Fibroblast of skin of right biceps (primary cell): ENCODE data around the gene YJEFN3.

Experiments used
- DNase-seq: peaks from one replicate; pipeline ENCODE4 v3.0.0-alpha.2; 2013

Gene YJEFN3

DNA sequence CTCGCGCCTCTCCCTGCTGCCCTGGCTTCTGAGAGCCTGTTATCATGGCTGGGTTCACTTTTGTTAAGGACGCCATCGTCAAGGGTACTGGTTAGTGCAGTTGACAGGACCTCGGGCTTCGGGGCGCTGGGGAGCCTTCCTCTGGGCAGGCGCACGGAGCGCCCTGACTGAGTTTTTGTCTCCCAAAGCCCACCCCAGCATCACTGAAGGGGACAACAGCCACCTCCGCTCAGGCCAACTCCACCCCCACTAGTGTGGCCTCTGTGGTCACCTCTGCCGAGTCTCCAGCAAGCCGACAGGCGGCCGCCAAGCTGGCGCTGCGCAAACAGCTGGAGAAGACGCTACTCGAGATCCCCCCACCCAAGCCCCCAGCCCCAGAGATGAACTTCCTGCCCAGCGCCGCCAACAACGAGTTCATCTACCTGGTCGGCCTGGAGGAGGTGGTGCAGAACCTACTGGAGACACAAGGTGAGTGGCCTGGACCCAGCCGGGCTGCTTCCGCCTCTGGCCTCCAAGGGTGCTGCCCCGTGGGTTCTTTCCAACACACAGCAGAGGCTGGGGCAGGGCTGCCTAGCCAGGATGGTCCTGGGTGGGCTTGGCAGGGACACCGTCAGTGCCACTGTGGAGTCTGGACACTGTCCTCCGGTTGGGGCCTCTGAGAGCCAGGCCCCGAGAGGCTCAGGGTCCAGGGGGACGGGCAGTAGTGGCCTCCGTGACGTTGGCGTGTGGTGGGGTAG is 30.3 kb upstream of the YJEFN3 start:
- no peak for DNase-seq

DNA sequence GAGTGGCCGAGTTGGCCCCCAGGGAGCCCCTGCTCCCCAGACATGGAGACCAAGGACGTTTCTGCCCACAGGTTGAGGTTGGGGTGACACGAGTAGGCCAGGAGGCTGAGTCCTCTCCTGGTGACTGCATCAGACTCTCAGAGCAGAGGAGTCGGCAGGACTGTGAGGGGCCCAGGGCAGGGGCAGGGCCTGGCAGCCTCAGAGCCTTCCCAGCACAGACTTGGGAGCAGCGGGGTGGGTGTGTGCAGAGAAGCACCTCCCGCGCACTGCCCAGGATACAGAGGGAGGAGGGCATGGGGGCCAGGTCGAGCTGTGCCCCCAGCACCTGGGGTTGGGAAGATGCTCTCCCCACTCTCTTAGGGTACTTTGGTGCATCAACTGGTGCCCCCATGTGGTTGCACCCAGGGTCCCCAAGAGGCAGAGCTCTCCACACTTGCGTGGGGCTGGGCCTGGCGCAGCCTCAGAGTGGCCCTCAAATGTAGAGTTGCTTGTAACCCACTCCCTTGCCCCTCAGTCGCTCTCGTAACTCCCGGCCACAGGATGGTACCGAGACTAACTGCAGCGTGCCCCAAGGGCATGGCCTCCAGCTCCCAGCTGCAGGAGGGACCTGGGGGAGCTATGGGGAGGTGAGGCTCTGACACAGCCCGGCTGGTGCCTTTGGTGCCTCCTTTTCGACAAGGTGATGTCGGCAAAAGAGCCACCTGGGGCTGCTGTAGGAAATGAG is 29.3 kb upstream of the YJEFN3 start:
- no peak for DNase-seq

DNA sequence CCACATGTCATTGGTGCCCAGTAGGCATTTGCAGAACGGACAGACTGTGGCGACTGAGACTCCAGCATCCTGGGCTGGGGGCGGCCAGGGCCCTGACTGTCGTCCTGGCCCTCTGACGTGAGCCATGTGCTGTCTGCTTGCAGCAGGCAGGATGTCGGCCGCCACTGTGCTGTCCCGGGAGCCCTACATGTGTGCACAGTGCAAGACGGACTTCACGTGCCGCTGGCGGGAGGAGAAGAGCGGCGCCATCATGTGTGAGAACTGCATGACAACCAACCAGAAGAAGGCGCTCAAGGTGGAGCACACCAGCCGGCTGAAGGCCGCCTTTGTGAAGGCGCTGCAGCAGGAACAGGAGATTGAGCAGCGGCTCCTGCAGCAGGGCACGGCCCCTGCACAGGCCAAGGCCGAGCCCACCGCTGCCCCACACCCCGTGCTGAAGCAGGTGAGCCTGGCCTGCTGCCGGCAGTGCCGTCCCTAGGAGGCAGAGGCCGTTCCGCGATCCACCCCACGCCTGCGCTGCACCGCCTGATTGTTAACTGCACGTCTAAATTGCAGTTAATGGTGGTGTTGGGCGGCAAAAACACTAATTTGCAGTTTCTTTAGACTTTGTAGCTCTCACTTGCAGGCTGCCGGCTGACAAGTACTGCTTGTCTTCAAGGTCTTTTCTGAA is 27.6 kb upstream of the YJEFN3 start:
- DNase-seq = no peak

DNA sequence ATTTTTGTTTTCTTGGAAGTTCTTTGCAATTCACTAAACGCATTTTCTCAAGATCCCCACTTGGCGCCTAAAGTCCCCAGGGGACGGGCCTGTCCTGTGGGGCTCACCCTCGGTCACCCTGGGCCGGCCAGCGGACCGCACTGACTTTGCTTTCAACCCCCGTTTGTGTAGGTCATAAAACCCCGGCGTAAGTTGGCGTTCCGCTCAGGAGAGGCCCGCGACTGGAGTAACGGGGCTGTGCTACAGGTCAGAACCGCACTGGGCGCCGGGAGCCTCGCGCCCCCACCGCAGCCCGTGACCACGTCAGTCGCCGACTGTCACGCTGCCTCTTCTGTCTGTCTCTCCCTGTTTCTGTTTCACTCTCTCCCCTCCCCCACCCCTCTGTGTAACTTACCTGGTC is 26.9 kb upstream of the YJEFN3 start:
- DNase-seq = no peak

DNA sequence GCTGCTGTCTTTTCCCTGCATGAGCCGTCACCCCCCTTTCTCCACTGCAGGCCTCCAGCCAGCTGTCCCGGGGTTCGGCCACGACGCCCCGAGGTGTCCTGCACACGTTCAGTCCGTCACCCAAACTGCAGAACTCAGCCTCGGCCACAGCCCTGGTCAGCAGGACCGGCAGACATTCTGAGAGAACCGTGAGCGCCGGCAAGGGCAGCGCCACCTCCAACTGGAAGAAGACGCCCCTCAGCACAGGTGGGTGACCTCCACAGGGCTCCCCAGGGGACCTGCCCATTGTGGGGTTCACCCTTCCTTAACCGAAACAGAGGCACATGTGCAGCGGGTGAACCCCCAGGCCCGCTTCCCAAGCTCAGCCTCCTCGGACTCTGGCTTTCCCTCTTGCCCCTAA is 26.4 kb upstream of the YJEFN3 start:
- no peak for DNase-seq

DNA sequence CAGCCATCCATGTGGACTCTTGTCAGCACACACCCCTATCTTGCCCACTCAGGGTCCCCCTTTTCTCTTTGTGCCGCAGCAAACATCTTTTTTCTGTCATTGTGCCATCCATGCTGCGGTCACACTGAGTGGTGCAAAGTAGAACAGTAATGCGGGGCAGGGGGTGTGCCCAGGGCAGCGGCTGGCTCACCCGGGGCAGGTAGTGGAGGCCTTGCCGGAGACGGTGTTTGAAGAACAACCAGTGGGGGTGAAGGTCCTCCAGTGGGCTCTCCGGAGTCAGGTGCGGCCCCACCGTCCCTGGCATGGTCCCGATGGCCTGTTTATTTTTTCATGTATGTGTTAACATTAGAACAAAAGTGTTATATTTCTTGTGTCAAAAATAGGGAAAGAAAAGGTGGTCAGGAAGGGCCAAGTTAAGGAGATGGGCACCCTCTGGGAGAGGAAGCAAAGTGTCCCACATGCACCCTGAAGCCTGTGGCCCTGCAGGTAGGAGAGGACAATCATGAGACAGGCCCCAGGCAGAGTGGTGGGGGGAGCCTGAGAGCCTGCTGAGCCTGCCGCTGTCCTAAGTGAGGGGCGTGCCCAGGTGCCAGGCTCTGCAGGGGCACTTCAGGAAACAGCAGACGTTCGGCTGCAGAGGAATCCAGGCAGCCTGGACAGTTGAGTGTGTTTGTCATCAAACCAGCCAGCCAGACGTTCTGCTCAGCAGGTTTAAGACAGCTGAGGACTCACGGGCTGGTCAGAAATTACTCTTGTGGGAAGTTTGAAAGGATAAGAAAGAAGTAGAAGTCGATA is 25.7 kb upstream of the YJEFN3 start:
- DNase-seq = no peak

DNA sequence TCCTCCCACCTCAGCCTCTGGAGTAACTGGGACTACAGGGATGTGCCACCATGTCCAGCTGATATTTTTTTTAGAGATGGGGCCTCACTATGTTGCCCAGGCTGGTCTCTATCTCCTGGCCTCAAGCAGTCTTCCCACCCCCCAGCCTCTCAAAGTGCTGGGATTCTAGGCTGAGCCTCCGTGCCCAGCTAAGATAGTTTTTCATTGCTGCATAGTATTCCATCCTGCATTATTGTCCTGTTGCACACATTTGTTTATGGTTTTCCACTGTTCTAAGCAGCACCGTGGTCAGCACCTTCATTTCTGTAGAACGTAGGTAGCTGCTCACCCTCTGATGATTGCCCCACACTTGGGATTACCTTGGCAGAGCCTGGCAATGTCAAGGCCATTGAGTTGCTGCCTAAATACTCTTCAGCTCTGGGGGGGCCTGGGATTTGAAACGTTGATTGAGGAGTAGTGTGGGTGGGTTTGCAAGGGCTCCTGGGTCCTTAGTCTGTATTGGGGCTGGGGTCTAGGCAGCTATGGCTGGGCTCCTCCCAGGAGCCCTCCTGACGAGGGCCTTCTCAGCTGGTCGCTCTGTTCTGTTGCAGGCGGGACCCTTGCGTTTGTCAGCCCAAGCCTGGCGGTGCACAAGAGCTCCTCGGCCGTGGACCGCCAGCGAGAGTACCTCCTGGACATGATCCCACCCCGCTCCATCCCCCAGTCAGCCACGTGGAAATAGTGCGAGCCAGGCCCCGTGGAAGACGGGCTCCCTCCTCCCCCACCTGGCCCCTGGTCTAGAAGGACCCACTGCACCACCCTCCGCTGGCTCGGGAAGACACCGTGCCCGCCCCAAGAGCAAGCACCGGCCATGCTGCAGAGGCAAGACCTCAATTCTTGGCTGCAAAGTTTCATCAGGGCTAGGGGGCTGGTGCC is 23.7 kb upstream of the YJEFN3 start:
- no peak for DNase-seq

DNA sequence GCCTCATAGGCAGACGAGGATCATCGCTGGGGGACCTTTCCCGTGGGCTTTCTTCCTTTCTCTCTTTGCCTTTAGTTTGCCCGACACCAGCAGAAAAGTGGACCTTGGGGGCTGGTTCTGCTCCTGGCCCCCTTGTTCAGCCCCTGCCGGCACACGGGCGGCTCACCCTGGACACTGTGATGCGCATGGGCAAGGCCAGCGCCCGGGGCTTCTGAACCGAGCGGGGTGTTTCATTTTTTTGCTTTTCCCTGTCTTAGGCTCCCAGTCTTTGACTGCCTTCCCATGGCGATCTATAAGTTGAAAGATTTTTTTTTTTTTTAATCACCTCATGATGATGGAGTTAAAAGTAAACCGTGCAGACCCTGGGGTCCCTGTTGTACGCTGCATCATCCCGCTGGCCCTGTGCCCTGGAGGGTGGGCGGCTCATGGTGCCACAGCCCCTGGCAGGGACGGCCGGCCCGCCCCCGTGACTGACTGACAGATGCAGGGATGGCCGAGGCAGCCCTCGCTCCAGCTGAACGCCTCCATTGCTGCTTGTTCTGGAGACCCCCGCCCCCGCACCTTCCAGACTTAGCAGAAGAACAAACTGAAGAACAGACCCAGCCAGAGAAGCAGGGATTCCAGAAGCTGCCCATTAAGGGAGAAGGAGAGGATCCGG is 22.9 kb upstream of the YJEFN3 start:
- no peak for DNase-seq

DNA sequence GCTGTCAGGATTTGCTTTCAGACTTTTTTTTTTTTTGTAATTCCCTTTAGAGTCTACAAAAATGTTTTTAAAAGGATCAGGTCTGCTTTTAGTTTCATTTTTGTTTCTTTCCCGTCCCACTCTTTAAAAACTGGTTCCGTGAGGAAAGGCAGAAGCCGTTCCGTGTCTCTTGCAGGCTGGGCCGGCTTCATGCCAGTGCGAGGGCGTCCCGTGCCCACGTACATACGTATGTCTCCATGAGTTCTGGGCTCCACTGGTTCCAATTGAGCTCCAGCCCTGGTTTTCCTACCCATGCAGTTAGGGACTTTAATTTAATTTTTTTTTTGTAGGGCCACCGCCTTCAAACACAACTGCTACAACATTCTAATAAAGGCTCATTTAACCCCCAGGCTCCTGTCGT is 22.1 kb upstream of the YJEFN3 start:
- no peak for DNase-seq

DNA sequence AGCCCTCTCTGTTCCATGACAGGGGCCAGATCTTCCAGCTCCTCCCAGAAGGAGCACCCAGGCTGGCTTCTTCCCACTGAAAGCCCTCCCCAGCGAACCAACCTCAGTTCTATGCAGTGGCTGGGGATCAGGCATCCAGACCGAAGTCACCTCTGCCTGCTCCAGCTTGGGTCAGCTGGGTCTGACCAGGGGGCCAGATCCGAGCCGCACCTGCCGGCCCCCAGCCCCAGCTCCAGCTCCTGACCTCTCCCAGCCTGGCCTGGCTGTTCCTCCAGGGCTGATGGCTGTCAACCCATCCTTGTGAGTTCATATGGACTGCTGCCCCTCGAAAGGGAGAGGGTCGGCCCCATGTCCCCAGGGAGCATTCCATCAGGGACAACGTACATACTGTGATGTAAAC is 21.4 kb upstream of the YJEFN3 start:
- no peak for DNase-seq

DNA sequence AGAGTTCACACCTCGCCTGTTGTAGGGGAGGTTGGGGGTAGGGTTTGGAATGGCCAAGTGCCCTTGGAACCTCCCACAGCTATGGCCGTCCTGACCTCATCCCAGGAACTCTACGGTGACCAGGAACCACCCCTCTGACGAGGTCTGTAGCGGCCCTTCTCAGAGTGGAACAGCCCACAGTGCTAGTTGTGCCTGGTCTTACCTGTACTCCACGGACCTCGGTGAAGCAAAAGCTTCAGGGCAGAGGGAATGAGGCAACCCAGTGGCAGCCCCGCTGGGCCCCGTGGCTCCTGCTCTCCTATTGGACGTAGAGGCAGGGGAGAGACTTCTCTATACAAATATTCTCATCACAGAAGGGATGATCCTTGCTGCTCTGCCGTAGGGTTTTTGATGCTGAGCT is 20.5 kb upstream of the YJEFN3 start:
- no peak for DNase-seq

DNA sequence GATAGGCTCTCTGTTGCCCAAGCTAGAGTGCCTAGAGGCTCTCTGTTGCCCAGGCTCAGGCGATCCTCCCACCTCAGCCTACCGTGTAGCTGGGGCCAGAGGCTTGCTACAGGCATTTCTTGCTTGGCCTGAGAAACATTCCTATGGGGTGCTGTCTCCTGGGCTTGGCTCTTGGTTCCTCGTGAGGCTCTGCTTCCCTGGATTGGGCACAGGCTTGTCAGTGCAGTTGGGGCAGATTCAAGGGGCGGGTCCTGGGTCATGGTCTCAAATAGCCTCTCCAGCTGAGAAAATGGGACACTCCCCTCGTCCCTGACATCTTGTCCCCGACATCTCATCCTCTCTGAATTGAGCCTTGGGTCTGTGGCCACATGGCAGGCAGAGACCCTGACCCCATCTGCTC is 18.3 kb upstream of the YJEFN3 start:
- no peak for DNase-seq

DNA sequence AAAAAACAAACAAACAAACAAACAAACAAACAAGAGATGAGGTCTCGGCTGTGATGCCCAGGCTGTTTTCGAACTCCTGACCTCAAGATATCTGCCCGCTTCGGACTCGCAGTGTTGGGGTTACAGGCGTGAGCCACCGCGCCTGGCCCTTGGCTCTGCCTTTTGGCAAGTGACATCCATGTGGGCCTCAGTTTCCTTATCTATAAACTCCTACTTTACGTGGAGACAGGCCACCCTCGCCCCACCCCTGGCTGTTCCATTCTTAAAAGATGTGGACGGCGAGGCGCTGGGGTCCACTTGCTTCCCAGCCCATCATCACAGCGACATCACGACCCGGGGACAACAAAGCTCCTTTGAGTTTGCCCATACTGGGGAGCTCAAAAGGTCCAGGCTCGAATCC is 15.0 kb upstream of the YJEFN3 start:
- DNase-seq = no peak

DNA sequence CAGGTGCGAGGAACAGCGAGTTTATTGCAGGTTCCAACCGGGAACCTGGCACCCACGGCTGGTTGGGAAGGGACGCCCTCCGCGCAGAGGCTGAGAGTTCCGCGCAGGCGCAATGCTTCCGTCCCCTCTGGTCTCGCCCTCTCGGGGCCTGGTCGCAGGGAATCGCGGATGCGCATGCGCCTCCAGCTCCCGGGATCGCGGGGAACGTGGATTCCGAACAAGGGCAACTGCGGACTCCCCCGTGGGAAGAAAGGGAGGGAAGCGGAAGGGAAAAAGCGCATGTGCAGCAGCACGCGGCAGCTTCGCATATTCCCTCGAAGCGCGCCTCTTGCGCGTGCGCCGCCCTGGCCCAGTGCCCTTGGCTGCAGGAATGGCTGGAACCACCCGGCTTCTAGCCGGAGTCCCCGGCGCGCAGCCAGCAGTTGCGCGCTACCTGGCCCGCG is 14.5 kb upstream of the YJEFN3 start:
- peak; percentile 71 for DNase-seq

DNA sequence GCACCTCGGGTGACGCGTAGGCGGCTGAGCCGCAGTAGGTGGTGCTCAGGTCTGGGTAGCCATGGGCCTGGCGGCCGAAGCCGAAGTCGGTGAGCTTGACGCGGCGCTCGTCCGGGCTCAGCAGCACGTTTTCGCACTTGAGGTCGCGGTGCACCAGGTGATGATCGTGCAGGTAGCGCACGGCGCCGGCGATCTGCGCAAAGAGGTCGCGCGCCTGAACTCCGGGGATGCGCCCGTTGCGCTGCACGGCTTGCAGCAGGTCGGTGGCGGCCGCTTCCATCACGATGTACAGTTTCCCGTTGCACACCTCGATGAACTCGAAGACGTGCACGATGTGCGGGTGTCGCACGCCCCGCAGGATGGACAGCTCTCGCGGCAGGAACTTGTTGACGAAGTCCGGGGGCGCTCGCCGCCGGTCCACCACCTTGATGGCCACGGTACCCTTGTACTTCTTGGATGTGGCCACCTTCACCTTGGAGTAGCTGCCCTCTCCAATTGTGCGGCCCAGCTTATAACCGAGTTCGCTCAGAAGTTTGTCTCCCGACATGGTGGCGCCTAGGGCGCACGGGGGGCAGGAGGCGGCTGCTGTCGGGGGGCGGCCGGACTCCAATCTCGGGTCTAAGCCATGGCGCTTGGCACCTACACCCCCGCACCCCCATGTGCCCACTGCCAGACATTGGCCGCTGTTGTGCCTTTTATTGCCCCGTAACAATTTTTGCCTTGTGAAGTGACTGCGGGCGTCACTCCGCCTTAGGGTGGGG is 13.7 kb upstream of the YJEFN3 start, which contains the start of gene TSSK6:
Gene TSSK6 (minus strand): TSS at position 668 of the 761 bp plus-strand sequence. CDS start 121 bp downstream, at position 547.
- no peak for DNase-seq

DNA sequence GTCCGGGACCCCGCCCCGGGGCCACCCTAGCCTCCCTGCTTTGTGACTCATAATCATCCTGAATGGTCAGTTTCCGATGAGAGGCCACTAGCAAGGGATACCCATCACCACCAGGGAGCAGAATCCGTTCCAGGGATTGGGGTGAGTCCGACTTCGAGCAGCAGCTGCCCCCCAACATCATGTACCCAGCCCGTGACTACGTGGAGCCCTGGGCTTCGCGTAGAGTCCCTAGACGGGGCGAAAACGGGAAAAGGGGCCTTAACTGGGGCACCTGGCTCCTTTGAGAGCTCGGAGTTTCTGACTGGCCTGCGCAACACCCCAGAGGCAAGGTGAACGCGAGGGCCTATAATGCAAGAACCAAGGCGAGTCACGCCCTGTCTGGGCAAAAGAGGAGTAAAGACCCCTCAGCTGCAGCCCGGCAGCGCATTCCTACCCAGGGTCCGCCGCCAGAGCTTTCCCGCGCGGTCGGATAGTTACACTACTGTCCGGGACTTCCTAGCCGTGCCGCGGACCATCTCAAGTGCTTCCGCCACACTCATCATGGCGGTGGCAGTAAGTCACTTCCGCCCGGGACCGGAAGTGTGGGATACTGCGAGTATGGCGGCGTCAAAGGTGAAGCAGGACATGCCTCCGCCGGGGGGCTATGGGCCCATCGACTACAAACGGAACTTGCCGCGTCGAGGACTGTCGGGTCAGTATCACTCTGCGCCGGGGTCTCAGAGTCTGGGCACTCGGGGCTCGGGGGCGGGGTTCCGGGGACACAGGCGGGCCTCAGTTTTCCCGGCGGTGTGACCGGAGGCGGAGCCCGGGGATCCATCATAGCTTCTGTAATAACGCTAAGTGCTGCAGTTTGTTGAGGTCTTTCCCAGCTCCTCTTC is 12.8 kb upstream of the YJEFN3 start, which contains the start of gene NDUFA13:
Gene NDUFA13 (plus strand): TSS at position 584 of the 878 bp plus-strand sequence. CDS start 14 bp downstream, at position 598.
- peak; percentile 94 for DNase-seq

DNA sequence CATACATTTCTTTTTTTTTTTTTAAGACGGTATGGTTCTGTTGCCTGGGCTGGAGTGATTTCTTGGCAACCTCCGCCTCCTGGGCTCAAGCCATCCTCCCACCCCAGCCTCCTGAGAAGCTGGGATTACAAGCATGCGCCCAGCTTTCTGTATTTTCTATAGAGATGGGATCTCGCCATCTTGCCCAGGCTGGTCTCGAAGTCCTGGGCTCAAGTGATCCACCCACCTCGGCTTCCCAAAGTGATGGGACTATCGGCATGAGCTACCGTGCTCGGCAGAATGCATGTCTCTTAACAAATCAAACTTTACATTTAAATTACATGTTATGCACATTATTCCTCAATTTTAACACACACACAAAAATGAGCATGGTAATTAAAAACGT is 11.5 kb upstream of the YJEFN3 start:
- DNase-seq = no peak

DNA sequence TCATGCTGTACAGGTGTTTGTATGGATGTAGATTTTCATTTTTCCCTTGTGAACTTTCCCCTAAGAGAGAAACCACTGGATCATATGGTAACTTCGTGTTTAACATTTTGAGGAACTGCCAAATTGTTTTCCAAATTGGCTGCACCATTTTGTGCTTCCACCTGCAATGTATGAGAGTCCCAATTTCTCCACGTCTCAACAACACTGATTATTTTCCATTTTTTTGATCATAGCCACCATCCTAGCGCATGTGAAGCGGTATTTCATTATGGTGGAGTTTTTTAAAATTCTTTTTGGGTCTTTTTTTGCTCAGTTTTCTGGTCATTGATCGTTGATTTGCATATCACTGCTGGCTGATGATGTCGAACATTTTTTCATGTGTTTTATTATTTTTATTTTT is 7.7 kb upstream of the YJEFN3 start:
- DNase-seq = no peak

DNA sequence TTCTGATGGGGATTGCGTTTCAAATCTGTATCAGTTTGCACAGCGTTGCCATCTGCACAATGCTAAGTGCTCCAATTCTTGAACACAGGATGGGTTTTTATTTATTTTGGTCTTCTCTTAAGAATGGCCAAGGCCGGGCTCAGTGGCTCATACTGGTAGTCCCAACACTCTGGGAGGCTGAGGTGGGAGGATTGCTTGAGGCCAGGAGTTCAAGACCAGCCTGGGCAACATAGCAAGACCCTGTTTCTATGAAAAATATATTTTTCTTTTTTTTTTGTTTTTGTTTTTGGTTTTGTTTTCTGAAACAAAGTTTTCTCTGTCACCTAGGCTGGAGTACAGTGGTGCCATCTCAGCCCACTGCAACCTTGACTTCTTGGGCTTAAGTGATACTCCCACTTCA is 5.5 kb upstream of the YJEFN3 start:
- DNase-seq = no peak
